Effector memory CD8-positive, alpha-beta T cell (primary cell): Measurements from ENCODE around the gene SFMBT1.

ENCODE experiments used
- ATAC-seq: fragments of 150-1000 bp; cut with Tn5 transposase; replicated peaks from 2 replicates; pipeline ENCODE4 v1.10.0; 2021; ENCODE audit warnings: mild to moderate bottlenecking, moderate library complexity
- DNase-seq, 3 experiments: peaks; one replicate each; pipeline ENCODE4 v3.0.0; 2021
- H3K27ac Mint-ChIP-seq, 2 donors: one replicate each; pipeline ENCODE4 v1.8.0; 2022; ENCODE audit warnings: mild to moderate bottlenecking in 2 of 2, mixed read lengths in 2 of 2, moderate library complexity in 2 of 2
- H3K27me3 Mint-ChIP-seq, 2 donors: one replicate each; pipeline ENCODE4 v1.8.0; 2022; ENCODE audit warnings: mixed read lengths in 2 of 2
- H3K36me3 Mint-ChIP-seq: one replicate; pipeline ENCODE4 v1.8.0; 2022; ENCODE audit warnings: mild to moderate bottlenecking, moderate library complexity, mixed read lengths; ENCODE audit not compliant: insufficient read depth
- H3K4me1 Mint-ChIP-seq, 2 donors: one replicate each; pipeline ENCODE4 v1.8.0; 2022; ENCODE audit warnings: low read depth in 2 of 2, mixed read lengths in 2 of 2
- H3K4me3 Mint-ChIP-seq, 2 donors: one replicate each; pipeline ENCODE4 v1.8.0; 2022; ENCODE audit warnings: mild to moderate bottlenecking in 2 of 2, mixed read lengths in 2 of 2, moderate library complexity in 2 of 2
- H3K9me3 Mint-ChIP-seq, 2 donors: one replicate each; pipeline ENCODE4 v1.8.0; 2022; ENCODE audit warnings: mixed read lengths in 2 of 2
- total RNA-seq, 9 experiments: gene quantifications; one replicate each; lab custom pipeline; 2026; lab: John Stamatoyannopoulos, UW

Gene SFMBT1, protein sequence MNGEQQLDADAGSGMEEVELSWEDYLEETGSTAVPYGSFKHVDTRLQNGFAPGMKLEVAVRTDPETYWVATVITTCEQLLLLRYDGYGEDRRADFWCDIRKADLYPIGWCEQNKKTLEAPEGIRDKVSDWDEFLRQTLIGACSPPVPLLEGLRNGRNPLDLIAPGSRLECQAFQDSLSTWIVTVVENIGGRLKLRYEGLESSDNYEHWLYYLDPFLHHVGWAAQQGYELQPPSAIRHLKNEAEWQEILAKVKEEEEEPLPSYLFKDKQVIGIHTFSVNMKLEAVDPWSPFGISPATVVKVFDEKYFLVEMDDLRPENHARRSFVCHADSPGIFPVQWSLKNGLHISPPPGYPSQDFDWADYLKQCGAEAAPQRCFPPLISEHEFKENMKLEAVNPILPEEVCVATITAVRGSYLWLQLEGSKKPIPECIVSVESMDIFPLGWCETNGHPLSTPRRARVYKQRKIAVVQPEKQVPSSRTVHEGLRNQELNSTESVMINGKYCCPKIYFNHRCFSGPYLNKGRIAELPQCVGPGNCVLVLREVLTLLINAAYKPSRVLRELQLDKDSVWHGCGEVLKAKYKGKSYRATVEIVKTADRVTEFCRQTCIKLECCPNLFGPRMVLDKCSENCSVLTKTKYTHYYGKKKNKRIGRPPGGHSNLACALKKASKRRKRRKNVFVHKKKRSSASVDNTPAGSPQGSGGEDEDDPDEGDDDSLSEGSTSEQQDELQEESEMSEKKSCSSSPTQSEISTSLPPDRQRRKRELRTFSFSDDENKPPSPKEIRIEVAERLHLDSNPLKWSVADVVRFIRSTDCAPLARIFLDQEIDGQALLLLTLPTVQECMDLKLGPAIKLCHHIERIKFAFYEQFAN
- 39.8 to 81.0 (median 48.2) reads per million in 9 experiments for total RNA-seq

DNA sequence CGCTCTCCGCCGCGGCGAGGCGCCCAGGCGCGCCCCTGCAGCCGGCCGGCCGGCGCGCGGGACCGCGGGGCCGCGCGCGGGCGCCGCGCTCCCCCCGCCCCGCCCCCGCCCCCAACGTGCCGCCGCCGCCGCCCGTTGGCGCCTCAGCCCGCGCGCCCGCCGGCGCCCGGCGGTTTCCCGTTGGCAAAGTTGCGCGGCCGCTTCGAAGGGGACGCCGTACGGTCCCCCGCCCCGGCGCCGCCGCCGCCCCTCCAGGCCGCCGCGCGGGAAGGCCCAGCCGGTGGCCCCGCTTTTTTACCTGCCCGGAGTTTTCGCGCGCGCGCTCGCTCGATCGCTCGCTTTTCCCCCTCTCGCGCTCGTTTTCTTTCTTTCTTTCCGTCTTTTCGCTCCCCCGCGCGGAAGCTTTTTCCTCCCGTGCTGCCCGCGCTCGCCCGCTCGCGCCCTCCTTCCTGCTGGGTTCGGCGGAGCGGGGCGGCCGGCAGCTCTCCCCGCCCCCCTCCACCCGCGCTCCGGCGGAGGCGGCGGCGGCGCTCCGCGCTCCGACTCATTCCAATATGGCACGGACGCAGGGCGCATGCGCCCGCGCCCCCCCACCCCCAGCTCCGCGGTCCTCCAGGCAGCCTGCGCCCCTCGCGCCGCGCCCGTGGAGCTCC lies at the start of gene SFMBT1:
Gene SFMBT1, minus strand, starts transcription at position 556 of the 653 bp plus-strand sequence. CDS start 76,945 bp downstream, outside the sequence.
- Mint-ChIP-seq H3K27me3 (no peaks in the 10 kb centered on the region), H3K4me1 (peaks cover 16 to 18% of the 10 kb centered on the region in 2 donors), H3K36me3 (peaks cover 17% of the 10 kb centered on the region), H3K9me3 (no peaks in the 10 kb centered on the region), H3K4me3 (peak within 1 kb of the TSS; percentile 90 to 96), H3K27ac (peak within 1 kb of the TSS; percentile 93 to 97)
- peak; percentile 40 to 59 (median 44) for DNase-seq
- peak; percentile 51 for ATAC-seq

DNA sequence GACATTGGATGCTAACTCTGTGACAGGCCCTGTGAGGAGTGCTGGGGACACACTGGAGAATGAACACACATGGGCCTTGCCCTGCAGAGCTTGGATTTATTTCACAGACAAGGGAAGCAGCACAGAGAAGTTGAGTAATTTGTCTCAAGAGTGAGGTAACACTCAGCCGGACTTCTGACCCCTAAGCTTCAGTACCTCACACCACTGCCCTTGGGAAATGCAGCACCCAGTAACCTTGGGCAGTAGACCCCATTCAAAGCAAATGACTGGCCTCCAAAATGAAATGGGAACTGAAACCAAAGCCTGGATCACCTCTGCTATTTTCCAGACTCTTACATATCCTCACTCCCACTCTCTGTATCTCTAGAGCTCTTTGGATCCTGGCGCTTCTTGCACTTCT lies 47.1 kb upstream of the SFMBT1 start:
- no peak for ATAC-seq
- Mint-ChIP-seq H3K27ac (no peak overlapping the region), H3K36me3 (peaks cover 35% of the 10 kb centered on the region), H3K27me3 (no peaks in the 10 kb centered on the region), H3K4me3 (no peak overlapping the region), H3K4me1 (no peaks in the 10 kb centered on the region), H3K9me3 (no peaks in the 10 kb centered on the region)
- DNase-seq = no peak

DNA sequence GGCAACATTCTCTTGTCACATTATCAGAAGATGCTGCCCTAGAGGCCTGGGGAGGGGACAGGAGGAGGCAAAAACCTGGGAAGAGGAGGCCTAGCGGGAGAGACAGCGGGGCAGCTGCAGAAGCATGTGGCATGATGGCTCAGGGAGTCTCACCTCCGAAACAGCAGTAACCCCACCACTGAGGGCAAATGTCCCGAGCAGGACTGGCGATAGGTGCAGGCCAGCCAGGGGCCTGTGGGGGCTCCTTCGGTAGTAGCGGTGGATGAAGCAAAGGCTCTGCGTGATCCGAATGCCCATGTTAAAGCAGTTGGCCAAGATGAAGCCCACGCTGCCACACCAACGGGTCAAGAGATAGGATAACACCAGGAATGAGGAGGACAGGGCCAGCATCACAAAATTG lies 46.3 kb upstream of the SFMBT1 start:
- Mint-ChIP-seq H3K36me3 (peaks cover 35% of the 10 kb centered on the region), H3K27ac (peak overlapping the region in 1 of 2 donors; percentile 84), H3K27me3 (no peaks in the 10 kb centered on the region), H3K4me1 (no peaks in the 10 kb centered on the region), H3K4me3 (no peak overlapping the region), H3K9me3 (no peaks in the 10 kb centered on the region)
- ATAC-seq = no peak
- DNase-seq = no peak

DNA sequence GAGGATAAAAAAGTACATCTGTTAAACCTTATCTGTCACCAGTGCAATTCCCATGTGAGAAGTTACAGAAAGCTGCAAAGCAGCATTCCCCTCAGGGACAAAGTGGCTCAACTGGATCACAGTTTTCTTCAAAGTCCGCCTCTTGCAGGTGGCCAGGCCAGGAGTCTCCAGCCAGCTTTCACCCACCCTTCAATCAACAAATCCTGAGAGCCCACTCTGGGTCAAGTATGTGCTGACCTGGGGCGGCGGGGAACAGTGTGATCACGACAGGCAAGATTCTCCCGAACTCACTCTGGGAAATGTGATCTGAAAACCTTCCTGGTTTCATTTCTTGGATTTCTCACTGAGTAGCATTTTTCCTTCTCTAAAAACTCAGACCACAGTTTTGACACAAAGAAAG lies 45.1 kb upstream of the SFMBT1 start:
- Mint-ChIP-seq H3K4me1 (no peaks in the 10 kb centered on the region), H3K4me3 (no peak overlapping the region), H3K27me3 (no peaks in the 10 kb centered on the region), H3K27ac (no peak overlapping the region), H3K9me3 (no peaks in the 10 kb centered on the region), H3K36me3 (peaks cover 34% of the 10 kb centered on the region)
- DNase-seq (no peak), ATAC-seq (no peak)

DNA sequence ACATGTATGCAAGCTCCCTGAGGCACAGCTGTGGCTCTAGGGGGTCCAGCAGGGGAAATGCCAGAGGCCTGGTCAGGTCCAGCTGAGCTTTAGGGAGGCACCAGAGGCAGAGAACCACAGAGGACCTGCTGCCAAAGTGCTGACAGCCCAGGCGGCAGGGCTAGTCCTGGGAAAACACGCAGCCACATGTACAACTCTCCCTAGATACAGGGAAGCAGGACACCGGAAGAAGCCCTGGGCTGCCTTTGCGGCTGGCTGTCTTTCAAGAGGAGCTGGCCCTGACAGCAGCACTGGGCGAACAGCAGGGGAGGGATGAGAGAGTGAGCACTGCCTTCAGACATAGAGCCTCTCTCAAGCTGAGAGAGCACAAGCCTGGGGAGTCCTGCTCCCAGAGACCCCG lies 43.6 kb upstream of the SFMBT1 start:
- peak overlapping the region in 1 of 2 donors; percentile 44 for H3K27ac Mint-ChIP-seq
- ATAC-seq (no peak), DNase-seq (no peak)
- H3K27me3 Mint-ChIP-seq = no peaks in the 10 kb centered on the region
- H3K9me3 Mint-ChIP-seq = no peaks in the 10 kb centered on the region
- no peaks in the 10 kb centered on the region for H3K4me1 Mint-ChIP-seq
- H3K36me3 Mint-ChIP-seq = peaks cover 24% of the 10 kb centered on the region
- no peak overlapping the region for H3K4me3 Mint-ChIP-seq

DNA sequence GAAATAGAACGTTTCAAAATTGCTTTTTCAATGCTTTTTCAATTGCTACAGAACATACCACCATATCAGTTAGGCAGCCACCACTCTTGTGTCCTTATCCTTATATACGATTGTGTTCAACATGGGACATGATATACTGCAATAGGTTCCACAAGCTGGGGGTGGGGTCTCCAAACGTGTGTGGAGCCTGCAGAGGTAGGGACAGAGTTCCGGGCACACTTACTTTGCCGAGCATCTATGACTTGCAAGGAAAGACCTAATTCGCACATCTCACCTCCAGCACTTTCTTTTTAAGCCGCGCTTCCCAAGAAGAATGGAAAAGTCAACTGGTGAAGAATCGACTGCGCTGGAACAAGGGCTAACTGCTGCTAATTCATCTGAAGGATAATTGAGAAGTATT lies 39.6 kb upstream of the SFMBT1 start:
- Mint-ChIP-seq H3K36me3 (peaks cover 10% of the 10 kb centered on the region), H3K9me3 (no peaks in the 10 kb centered on the region), H3K4me3 (no peak overlapping the region), H3K4me1 (no peaks in the 10 kb centered on the region), H3K27me3 (no peaks in the 10 kb centered on the region), H3K27ac (no peak overlapping the region)
- ATAC-seq (no peak), DNase-seq (no peak)

DNA sequence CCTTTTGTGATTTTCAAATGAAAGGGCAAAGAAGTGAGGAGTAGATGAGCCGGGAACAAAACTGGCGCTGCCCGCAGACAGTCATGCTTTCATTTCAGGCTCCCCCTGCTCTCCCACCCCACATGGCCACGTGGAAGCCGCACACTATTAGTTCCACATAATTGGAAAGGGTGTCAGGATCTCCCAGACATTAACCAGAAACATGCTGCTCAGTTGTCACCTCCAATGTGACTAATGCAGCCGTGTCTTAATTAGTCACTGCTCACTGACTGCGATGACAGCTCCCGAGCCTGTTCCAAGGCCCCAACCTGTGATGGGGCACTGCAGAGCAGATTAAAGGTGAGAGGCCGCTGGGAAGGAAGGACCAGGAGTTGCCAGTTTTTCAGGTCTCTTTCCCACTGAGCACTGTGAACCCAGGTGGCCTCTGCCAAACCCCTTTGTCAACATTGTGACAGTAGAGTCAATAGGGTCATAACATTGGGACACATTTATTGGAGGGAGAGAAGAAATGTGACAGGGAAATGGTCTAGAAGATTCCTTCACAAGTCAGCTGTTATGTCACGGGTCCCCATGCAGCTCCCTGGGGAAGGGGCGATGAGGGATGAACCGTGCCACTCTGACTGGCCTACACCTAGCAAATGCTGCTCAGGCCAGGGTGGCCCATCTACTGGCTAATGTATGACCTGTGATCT lies 38.6 kb upstream of the SFMBT1 start:
- H3K36me3 Mint-ChIP-seq = peaks cover 8% of the 10 kb centered on the region
- DNase-seq (no peak), ATAC-seq (no peak)
- H3K4me3 Mint-ChIP-seq = no peak overlapping the region
- no peaks in the 10 kb centered on the region for H3K4me1 Mint-ChIP-seq
- no peaks in the 10 kb centered on the region for H3K9me3 Mint-ChIP-seq
- H3K27me3 Mint-ChIP-seq = no peaks in the 10 kb centered on the region
- peak overlapping the region in 1 of 2 donors; percentile 1 for H3K27ac Mint-ChIP-seq

DNA sequence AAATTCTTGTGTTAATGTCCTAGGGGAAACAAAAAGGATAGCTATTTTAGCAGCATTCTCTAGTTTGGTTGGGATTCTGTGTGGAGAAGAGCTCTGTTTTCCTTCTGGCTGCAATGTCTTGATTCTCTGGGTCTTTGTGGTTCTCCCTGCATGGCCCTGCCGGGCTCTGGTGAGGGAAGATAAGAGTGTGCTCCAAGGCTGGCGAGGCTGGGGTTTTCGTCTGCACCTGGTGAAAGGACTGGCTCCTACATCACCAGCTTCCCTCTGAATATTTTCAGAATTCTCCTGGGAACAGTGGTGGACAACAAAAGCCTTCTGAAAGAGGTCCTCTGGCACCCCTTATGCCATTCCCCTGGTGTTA lies 38.1 kb upstream of the SFMBT1 start:
- Mint-ChIP-seq H3K27me3 (no peaks in the 10 kb centered on the region), H3K9me3 (no peaks in the 10 kb centered on the region), H3K27ac (peak overlapping the region in 1 of 2 donors; percentile 1), H3K4me1 (no peaks in the 10 kb centered on the region), H3K4me3 (no peak overlapping the region), H3K36me3 (peaks cover 8% of the 10 kb centered on the region)
- ATAC-seq = no peak
- no peak for DNase-seq

DNA sequence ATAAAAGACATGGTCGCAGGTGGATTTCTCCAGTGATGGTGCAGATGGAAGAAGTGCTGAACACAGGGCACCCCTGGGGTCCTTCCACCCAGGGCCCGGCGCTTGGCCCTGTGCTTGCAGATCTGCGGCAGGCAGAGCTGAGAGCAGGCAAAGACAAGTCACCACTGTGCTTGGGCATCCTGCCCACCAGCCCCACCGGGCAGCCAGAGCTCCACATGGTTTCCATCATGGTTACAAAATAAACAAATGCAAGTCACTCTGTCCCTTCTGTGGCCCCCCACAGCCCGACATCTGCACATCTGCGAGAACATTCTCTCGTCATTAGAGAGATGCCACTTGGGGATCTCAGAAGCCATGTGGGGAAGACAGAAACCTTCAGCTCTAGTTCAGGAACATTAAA lies 37.6 kb upstream of the SFMBT1 start:
- ATAC-seq (no peak), DNase-seq (no peak)
- peaks cover 7% of the 10 kb centered on the region for H3K36me3 Mint-ChIP-seq
- H3K27me3 Mint-ChIP-seq = no peaks in the 10 kb centered on the region
- no peaks in the 10 kb centered on the region for H3K4me1 Mint-ChIP-seq
- peak overlapping the region in 1 of 2 donors; percentile 1 for H3K27ac Mint-ChIP-seq
- H3K9me3 Mint-ChIP-seq = no peaks in the 10 kb centered on the region
- no peak overlapping the region for H3K4me3 Mint-ChIP-seq

DNA sequence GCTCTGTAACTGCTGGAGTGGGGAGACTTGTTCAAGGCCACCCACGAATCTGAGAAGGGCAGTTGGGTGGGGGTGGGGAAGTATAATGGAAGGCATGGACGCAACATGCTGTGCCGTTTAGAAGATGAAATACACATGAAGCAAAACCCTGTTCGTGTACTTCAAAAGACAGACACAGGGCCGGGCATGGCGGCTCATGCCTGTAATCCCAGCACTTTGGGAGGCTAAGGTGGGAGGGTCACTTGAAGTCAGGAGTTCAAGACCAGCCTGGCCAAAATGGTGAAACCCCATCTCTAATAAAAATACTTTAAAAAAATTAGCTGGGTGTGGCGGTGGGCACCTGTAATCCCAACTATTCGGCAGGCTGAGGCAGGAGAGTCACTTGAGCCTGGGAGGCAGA lies 36.9 kb upstream of the SFMBT1 start:
- Mint-ChIP-seq H3K9me3 (no peaks in the 10 kb centered on the region), H3K27me3 (no peaks in the 10 kb centered on the region), H3K36me3 (peaks cover 3% of the 10 kb centered on the region), H3K27ac (no peak overlapping the region), H3K4me1 (no peaks in the 10 kb centered on the region), H3K4me3 (no peak overlapping the region)
- no peak for DNase-seq
- no peak for ATAC-seq

DNA sequence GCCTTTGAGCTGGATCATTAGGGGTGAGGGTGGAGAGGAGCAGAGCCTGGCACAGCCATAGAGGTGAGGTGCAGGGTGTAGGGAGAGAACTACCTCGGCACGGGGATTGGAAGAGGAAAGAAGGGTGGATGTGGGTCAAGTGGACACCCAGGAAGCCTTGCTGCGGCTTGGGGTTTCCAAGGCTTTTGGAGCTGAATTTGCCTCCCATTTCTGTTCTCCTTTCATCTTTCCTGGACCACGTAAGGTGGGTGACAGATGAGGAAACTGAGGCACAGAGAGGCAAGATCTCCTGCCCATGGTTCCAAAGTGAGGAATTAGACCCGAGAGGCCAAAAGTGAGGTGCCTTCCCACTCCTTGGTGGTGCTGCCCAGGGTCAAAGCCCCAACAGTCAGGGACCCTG lies 35.4 kb upstream of the SFMBT1 start:
- no peak for DNase-seq
- no peaks in the 10 kb centered on the region for H3K27me3 Mint-ChIP-seq
- H3K36me3 Mint-ChIP-seq = peaks cover 3% of the 10 kb centered on the region
- no peak overlapping the region for H3K4me3 Mint-ChIP-seq
- no peaks in the 10 kb centered on the region for H3K4me1 Mint-ChIP-seq
- H3K9me3 Mint-ChIP-seq = no peaks in the 10 kb centered on the region
- H3K27ac Mint-ChIP-seq = no peak overlapping the region
- ATAC-seq = no peak

DNA sequence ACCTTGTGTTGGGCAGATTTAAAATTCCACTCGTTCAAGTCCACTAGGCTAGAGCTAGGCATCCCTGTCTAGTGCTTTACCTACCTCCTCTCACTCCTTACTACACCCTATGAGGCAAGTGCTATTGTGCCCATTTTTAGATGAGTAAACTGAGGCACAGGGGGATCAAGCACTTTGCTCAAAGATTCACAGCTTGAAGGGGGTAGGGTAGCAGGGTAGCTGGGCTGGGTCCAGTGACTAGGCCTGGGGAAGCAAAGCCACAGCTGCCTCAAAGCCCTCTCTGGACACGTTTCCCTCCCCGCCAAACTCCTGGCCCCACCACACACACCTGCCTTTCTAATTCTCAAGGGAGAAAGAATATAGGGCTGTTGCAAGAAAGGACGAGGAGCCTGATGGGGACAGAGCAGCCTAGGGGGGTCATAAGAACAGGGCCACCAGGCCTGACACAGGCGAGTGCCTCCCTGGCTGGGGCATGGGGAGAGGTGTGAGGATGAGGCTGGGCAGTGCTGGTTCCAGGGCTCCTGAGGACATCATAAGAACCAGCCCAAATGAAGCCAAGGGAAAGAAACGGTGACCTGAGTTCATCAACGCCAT lies 34.8 kb upstream of the SFMBT1 start:
- no peaks in the 10 kb centered on the region for H3K27me3 Mint-ChIP-seq
- ATAC-seq = no peak
- H3K27ac Mint-ChIP-seq = no peak overlapping the region
- H3K9me3 Mint-ChIP-seq = no peaks in the 10 kb centered on the region
- peaks cover 3% of the 10 kb centered on the region for H3K36me3 Mint-ChIP-seq
- DNase-seq = no peak
- no peaks in the 10 kb centered on the region for H3K4me1 Mint-ChIP-seq
- no peak overlapping the region for H3K4me3 Mint-ChIP-seq
